ENCODE measurements around the gene FAM83D.
A peak's percentile ranks its signal among the peaks of the same experiment; 100 is the strongest.

The FAM83D gene

DNA sequence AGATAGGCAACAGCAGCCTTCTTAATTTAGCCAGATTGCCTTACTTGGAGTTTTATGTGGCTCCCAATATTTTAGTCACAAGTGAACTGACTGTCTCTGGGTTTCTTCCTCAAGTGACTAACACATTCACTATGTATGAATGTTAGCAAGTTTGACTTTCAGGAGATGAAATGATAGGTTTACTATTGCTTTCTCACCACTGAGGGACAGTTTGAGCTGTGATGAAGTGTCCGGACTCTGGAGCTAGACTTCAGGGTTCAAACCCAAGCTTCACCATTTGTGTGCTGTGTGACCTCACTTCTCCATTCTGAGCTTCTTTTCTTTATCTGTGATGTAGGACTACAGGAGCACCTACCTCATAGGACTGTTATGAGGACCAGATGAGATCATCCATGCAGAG, 44.1 kb downstream of the FAM83D start:
- peaks cover 1 to 4% of the 10 kb centered on the region in 2 donors for H3K4me1 Mint-ChIP-seq (ENCODE audit: low read depth in 2 of 2)
- no peak for ATAC-seq (replicated peaks)

GRCh38 chr20:38973107-38973506, 46.9 kb downstream of the FAM83D start:
- DNase-seq (no peak), ATAC-seq (replicated peaks) (no peak)
- Mint-ChIP-seq H3K36me3 (ENCODE audit: insufficient read depth) (peaks cover 20% of the 10 kb centered on the region), H3K9me3 (no peaks in the 10 kb centered on the region), H3K4me3 (no peak overlapping the region), H3K4me1 (ENCODE audit: low read depth in 2 of 2) (peaks cover 1 to 4% of the 10 kb centered on the region in 2 donors), H3K27me3 (no peaks in the 10 kb centered on the region), H3K27ac (no peak overlapping the region)

More for the DNA sequence above, 44.1 kb downstream of the FAM83D start:
- DNase-seq, result no peak
- H3K27me3 Mint-ChIP-seq, result no peaks in the 10 kb centered on the region
- peak overlapping the region in 1 of 2 donors; percentile 57 for H3K27ac Mint-ChIP-seq
- no peak overlapping the region for H3K4me3 Mint-ChIP-seq
- peaks cover 20% of the 10 kb centered on the region for H3K36me3 Mint-ChIP-seq (ENCODE audit: insufficient read depth)
- H3K9me3 Mint-ChIP-seq, result no peaks in the 10 kb centered on the region

- H3K27me3 Mint-ChIP-seq, result no peaks in the 10 kb centered on the region
- H3K4me1 Mint-ChIP-seq (ENCODE audit: low read depth in 2 of 2), result peaks cover 1 to 4% of the 10 kb centered on the region in 2 donors
- peak overlapping the region in 1 of 2 donors; percentile 3 for H3K27ac Mint-ChIP-seq
- peaks cover 20% of the 10 kb centered on the region for H3K36me3 Mint-ChIP-seq (ENCODE audit: insufficient read depth)
- H3K9me3 Mint-ChIP-seq, result no peaks in the 10 kb centered on the region
- ATAC-seq (replicated peaks) (no peak), DNase-seq (no peak)
- no peak overlapping the region for H3K4me3 Mint-ChIP-seq
Observed at GRCh38 chr20:38973645-38974044, 47.4 kb downstream of the FAM83D start.

DNA sequence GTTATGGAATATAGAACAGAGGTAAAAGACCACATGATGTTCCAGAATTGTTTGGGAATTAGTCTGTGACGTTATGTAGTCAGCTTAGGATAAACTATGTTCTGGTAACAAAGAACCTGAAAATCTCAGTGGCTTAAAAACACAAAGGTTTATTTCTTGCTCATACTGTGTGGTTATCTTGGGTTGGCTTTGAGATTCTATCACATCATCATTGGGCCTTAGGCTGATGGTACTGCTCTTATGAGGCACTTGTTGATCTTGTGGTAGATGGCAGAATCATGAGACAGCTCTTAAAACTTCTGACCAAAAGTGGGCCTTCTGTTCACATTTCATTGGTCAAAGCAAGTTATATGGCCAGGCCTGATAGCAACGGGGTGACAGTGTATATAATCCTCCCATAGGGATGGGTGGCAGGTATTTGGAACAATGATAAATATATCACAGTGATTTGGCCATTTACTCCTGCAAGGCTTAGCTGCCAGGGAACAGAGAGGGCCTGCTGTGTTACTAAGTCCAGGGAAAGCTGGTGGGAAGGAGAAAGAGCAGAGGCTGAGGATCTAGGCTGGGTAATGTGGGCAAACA, 49.4 kb downstream of the FAM83D start:
- Mint-ChIP-seq H3K9me3 (no peaks in the 10 kb centered on the region), H3K4me1 (ENCODE audit: low read depth in 2 of 2) (peaks cover 1 to 4% of the 10 kb centered on the region in 2 donors), H3K27me3 (no peaks in the 10 kb centered on the region), H3K36me3 (ENCODE audit: insufficient read depth) (peaks cover 20% of the 10 kb centered on the region), H3K4me3 (no peak overlapping the region), H3K27ac (no peak overlapping the region)
- DNase-seq, result no peak
- ATAC-seq (replicated peaks), result no peak

GRCh38 chr20:38979434-38979833, 53.2 kb downstream of the FAM83D start:
- Mint-ChIP-seq H3K9me3 (no peaks in the 10 kb centered on the region), H3K27me3 (no peaks in the 10 kb centered on the region), H3K27ac (no peak overlapping the region), H3K36me3 (ENCODE audit: insufficient read depth) (peaks cover 9% of the 10 kb centered on the region), H3K4me3 (no peak overlapping the region), H3K4me1 (ENCODE audit: low read depth in 2 of 2) (peaks cover under 1 to 11% of the 10 kb centered on the region in 2 donors)
- ATAC-seq (replicated peaks), result no peak
- DNase-seq, result no peak

GRCh38 chr20:38979842-38980241, 53.6 kb downstream of the FAM83D start:
- ATAC-seq (replicated peaks), result no peak
- Mint-ChIP-seq H3K9me3 (no peaks in the 10 kb centered on the region), H3K36me3 (ENCODE audit: insufficient read depth) (peaks cover 9% of the 10 kb centered on the region), H3K4me3 (no peak overlapping the region), H3K4me1 (ENCODE audit: low read depth in 2 of 2) (peaks cover 0 to 11% of the 10 kb centered on the region in 2 donors), H3K27me3 (no peaks in the 10 kb centered on the region), H3K27ac (no peak overlapping the region)
- DNase-seq, result no peak

- Mint-ChIP-seq H3K4me1 (ENCODE audit: low read depth in 2 of 2) (peaks cover 0 to 7% of the 10 kb centered on the region in 2 donors), H3K36me3 (ENCODE audit: insufficient read depth) (peaks cover 13% of the 10 kb centered on the region), H3K9me3 (no peaks in the 10 kb centered on the region), H3K27me3 (no peaks in the 10 kb centered on the region), H3K4me3 (no peak overlapping the region), H3K27ac (no peak overlapping the region)
- ATAC-seq (replicated peaks) (no peak), DNase-seq (no peak)
Observed at GRCh38 chr20:38982291-38982690, 56.1 kb downstream of the FAM83D start.

- DNase-seq, result no peak
- Mint-ChIP-seq H3K27me3 (no peaks in the 10 kb centered on the region), H3K36me3 (ENCODE audit: insufficient read depth) (peaks cover 33% of the 10 kb centered on the region), H3K27ac (peak overlapping the region in 1 of 2 donors; percentile 49), H3K9me3 (no peaks in the 10 kb centered on the region), H3K4me1 (ENCODE audit: low read depth in 2 of 2) (peaks cover 0 to 12% of the 10 kb centered on the region in 2 donors), H3K4me3 (no peak overlapping the region)
- no peak for ATAC-seq (replicated peaks)
Observed at GRCh38 chr20:38985060-38985459, 58.8 kb downstream of the FAM83D start.

DNA sequence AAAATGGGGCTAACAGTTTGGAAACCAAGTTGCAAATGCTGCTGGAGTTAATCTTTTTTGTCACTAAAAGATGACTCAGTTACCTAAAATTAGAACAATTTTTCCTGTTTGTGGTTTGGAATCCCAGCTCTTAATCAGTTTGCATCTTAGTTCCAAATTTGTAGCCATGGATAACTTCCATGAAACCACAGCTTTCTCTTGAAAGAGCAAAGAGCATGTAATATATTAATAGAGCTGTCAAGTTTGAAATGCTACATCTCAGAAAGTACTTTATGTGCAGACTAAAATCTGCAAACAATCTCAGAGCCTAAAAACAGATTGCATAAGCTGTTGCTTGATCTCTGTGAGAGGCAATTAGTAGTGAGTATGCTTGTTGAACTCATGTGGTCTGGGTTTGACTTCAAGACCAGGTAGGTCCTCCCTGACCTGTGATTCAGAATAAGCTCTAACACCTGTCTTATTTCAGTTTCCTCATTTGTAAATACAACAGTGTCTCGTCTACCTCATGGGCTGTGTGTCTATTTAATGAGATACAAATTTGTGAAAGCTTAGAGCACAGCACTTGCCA, 59.5 kb downstream of the FAM83D start:
- no peak overlapping the region for H3K4me3 Mint-ChIP-seq
- DNase-seq, result no peak
- H3K4me1 Mint-ChIP-seq (ENCODE audit: low read depth in 2 of 2), result peaks cover 0 to 12% of the 10 kb centered on the region in 2 donors
- H3K27ac Mint-ChIP-seq, result peak overlapping the region in 1 of 2 donors; percentile 49
- H3K27me3 Mint-ChIP-seq, result no peaks in the 10 kb centered on the region
- no peaks in the 10 kb centered on the region for H3K9me3 Mint-ChIP-seq
- no peak for ATAC-seq (replicated peaks)
- peaks cover 33% of the 10 kb centered on the region for H3K36me3 Mint-ChIP-seq (ENCODE audit: insufficient read depth)

DNA sequence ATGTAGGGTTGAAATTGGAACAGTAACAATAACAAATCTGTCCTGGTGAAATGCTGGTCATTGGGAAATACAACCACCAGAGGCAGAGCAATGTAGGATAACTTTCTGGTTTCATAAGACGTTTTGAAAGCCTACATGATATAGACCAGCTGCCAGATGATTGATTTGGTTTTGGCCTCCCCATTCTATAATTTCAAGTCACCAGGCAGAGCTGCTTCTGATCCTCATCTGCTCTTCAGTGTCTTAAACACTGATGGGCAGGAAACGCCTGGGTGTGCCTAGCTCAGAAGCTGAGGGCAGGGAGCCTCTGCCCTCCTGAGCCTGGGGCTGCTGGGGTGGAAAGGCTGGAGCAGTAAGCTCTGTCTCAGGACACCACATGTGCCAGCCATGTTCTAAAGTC, 60.4 kb downstream of the FAM83D start:
- ATAC-seq (replicated peaks) (no peak), DNase-seq (no peak)
- Mint-ChIP-seq H3K4me3 (no peak overlapping the region), H3K27me3 (no peaks in the 10 kb centered on the region), H3K4me1 (ENCODE audit: low read depth in 2 of 2) (peaks cover 0 to 12% of the 10 kb centered on the region in 2 donors), H3K9me3 (no peaks in the 10 kb centered on the region), H3K36me3 (ENCODE audit: insufficient read depth) (peaks cover 28% of the 10 kb centered on the region), H3K27ac (no peak overlapping the region)

- H3K27ac Mint-ChIP-seq, result no peak overlapping the region
- H3K36me3 Mint-ChIP-seq (ENCODE audit: insufficient read depth), result peaks cover 28% of the 10 kb centered on the region
- no peak overlapping the region for H3K4me3 Mint-ChIP-seq
- H3K9me3 Mint-ChIP-seq, result no peaks in the 10 kb centered on the region
- DNase-seq (no peak), ATAC-seq (replicated peaks) (no peak)
- peaks cover 0 to 5% of the 10 kb centered on the region in 2 donors for H3K4me1 Mint-ChIP-seq (ENCODE audit: low read depth in 2 of 2)
- H3K27me3 Mint-ChIP-seq, result no peaks in the 10 kb centered on the region
Observed at GRCh38 chr20:38987777-38988176, 61.6 kb downstream of the FAM83D start.

DNA sequence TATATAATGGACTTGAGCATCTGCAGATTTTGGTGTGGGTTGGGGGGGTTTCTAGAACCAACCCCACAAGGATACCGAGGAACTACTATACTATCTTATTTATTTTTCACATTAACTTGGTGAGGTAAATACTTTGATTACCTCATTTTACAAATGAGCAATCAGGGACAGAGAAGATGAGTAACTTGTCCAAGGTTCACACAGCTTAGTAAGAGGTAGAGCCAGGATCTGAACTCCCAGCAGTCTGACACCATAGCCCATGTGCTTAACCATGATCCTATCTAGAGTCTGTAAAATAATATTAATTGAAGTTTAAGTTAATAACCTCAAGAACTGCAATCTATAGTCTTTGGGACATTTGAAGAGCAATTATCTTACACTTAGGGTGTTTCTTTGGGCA, 64.5 kb downstream of the FAM83D start:
- H3K36me3 Mint-ChIP-seq (ENCODE audit: insufficient read depth), result peaks cover 23% of the 10 kb centered on the region
- no peaks in the 10 kb centered on the region for H3K27me3 Mint-ChIP-seq
- no peaks in the 10 kb centered on the region for H3K9me3 Mint-ChIP-seq
- H3K4me3 Mint-ChIP-seq, result no peak overlapping the region
- ATAC-seq (replicated peaks), result no peak
- no peak for DNase-seq
- H3K27ac Mint-ChIP-seq, result no peak overlapping the region
- peaks cover 0 to 5% of the 10 kb centered on the region in 2 donors for H3K4me1 Mint-ChIP-seq (ENCODE audit: low read depth in 2 of 2)

GRCh38 chr20:38991814-38992704, 65.8 kb downstream of the FAM83D start:
- Mint-ChIP-seq H3K4me1 (ENCODE audit: low read depth in 2 of 2) (peaks cover 0 to 5% of the 10 kb centered on the region in 2 donors), H3K27me3 (no peaks in the 10 kb centered on the region), H3K27ac (no peak overlapping the region), H3K4me3 (no peak overlapping the region), H3K9me3 (no peaks in the 10 kb centered on the region), H3K36me3 (ENCODE audit: insufficient read depth) (peaks cover 23% of the 10 kb centered on the region)
- DNase-seq, result no peak
- no peak for ATAC-seq (replicated peaks)

Data from effector memory CD8-positive, alpha-beta T cell (primary cell).